NCI-H2171 treated with DMSO at 0.1 percent for 48 hours (cell line): Measurements from ENCODE around the gene LRRN3.
A peak's percentile ranks its signal among the peaks of the same experiment; 100 is the strongest.

Source experiments
- DNase-seq: peaks from one replicate; lab custom pipeline; 2025; lab: John Stamatoyannopoulos, UW

Gene LRRN3

GRCh38 chr7:111077001-111077400, 13.9 kb upstream of the LRRN3 start:
- no peak for DNase-seq

GRCh38 chr7:111080495-111081105, 10.3 kb upstream of the LRRN3 start:
- no peak for DNase-seq

GRCh38 chr7:111081546-111082267, 9.2 kb upstream of the LRRN3 start:
- no peak for DNase-seq

- no peak for DNase-seq
Measured at GRCh38 chr7:111082351-111082750, 8.6 kb upstream of the LRRN3 start.

GRCh38 chr7:111083413-111083812, 7.5 kb upstream of the LRRN3 start:
- DNase-seq: no peak

DNA sequence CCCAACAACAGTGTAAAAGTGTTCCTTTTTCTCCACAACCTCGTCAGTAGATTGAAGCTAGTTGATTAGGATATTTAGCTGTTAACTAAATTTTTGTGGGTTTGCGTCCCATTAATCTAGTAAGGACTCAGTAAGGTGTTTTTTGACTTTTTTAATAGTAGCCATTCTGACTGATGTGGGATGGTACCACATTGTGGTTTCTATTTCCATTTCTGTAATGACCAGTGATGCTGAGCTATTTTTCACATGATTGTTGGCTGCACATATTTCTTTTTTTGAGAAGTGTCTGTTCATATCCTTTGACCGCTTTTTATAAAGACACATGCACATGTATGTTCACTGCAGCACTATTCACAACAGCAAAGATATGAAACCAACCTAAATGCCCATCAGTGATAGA, 5.6 kb upstream of the LRRN3 start:
- no peak for DNase-seq

GRCh38 chr7:111086532-111086931, 4.4 kb upstream of the LRRN3 start:
- no peak for DNase-seq

DNA sequence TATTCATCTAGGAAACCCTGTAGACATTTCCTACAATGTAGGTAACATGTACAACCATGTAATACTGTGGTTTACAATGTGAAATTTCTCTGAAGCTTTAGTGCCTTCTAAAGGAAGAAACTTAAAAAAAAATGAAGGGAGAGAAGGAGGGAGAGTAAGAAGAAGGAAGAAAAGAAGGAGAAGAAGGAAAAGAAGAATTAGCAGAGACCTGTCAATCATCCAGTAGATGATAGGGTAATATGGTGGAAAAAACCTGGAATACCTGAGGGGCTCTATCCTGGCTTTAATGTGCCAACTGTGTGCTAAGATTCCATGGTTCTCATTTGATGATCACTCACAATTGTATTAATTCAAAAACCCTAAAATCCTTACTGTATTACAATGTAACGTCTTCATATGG, 2.6 kb upstream of the LRRN3 start:
- no peak for DNase-seq

DNA sequence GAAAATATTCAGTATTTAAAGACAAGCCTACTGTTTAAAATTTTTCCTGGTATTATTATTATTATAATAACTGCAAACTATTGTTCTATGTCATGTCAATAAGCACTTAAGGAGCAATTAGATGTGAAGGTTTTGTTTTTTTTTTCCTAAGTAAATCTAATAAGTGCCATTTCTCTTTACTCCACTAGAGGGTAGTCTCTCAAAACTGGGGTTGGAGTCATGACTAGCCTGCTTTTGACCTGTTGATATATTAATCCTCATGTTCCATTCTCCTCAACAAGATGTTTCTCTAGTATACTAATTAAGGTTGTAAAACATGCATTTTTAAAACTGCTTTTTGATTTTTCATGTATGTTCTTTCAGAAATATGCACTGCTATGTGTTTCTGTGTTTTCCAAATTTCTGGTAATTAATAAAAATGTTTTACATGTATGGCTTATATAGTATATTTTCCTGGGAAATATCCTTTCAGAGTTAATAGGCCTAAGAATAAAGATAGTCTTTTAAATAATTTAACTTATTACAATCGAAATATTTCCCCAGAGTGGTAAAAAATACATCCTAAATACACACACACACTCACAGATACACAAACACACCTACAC, 1.0 kb upstream of the LRRN3 start:
- peak; percentile 85 for DNase-seq

DNA sequence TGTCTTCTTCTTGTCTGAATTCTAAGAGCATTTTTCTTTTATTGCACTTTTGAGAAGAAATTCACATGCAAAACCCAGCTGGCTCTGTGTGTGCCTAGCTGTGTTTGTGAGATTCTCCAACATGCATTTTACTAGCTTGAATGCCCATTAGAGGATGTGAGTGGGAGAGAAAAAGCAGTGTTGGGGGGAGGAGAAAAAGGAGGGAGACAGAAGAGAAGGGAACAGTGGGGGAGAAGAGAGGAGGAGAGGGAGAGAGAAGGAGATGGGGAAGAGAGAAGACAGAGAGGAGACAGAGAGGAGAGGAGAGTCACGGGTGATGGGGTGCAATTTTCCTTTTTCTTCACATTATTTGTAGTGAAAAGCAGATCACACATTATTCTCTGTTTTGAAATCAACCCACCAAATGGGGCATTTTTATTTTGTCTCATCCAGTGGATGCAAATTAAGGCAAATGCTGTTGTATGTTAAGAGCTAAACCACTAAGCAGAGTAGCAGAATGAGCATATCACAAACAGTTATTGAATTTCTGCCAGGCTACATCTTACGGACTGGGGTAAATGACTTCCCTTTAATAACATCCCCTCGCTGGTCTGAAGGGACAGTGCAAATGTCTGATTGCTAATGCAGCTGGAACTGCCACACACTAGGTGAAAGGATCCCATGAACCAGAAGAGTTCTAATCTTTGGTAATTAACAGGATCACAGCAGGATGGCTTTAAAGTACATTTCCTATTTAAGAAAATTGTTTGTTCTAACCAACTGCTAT, 849 bp downstream of the LRRN3 start:
- DNase-seq: peak; percentile 32

DNA sequence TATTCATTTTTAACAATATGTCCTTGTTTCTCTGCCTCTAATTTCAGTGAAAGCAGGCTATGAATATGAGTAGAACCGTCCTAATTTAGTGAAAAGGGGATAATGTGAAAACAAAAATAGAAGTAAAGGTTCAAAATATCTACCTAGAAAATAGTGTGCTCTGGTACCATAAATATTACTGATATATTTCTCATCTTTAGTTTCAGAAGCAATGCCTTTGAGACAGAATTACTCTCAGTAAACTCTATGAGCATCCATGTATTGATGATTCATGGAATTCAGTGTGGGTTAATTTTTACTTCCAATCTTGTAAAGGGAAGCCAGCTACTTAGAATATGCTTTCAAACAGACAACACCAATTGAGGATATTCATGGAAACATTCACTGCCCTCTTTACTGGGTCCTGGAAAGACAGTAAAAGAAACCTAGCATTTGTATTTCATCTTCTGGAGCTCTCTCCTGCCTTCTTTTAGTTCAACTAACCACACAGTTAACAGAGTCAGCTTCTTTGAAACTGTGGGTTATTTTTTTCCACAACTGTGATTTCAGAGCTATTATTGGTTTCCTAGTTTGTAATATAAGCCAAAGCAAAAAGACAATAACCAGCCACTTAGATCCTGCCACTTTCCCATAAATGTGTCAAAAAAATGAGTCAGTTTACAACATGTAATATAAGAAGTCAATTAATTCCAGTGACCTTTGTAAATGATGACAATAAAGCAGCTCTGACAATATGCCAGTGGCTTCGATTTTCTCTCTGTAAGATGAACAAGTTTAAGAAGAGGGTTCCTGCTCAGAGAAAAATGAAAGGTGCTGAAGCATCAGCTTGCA, 1.7 kb downstream of the LRRN3 start:
- DNase-seq: peak; percentile 80

- DNase-seq: no peak
Measured at GRCh38 chr7:111093496-111093895, 2.6 kb downstream of the LRRN3 start.

- DNase-seq: no peak
Measured at GRCh38 chr7:111094419-111094818, 3.5 kb downstream of the LRRN3 start.

GRCh38 chr7:111096997-111097396, 6.1 kb downstream of the LRRN3 start:
- DNase-seq: peak; percentile 27

DNA sequence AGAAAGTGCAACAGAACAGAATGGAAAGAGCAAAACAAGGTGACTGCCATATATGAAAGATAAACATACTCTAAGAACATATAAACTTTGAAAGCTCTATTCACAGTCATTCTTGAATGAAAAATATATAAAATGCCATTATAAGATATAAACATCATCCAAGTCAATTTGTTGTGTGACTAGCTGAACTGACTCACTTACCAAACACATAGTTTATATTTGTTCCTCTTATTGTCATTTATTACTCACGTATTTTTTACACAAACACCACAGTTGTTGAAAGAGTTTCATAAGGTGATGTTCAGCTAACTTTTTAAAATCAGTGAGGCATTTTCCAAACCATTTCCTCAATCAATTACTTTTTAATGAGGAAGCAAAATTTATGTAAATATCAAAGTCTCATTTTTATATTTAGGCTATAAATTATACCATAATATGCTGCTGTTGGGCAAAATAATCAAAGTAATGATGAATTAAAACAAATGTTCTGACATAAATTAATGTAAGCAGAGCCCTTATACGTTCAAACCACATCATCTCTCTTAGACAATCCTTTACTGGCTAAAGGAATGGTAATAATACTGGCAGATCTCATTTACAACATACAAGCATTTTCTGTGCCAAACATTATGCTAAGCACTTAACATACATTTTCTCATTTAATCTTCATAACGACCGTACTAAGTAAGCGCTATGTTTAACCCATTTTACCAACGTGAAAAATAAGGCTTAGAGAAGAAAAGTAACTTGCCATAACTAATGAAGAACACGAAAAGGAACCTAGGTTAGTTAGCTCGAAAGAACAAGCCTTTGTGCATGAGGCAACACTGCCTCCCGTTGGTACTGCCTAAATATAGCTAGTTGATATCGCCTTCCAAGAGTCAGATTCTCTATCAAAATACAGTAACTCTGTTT, 7.3 kb downstream of the LRRN3 start:
- DNase-seq: peak; percentile 57

DNA sequence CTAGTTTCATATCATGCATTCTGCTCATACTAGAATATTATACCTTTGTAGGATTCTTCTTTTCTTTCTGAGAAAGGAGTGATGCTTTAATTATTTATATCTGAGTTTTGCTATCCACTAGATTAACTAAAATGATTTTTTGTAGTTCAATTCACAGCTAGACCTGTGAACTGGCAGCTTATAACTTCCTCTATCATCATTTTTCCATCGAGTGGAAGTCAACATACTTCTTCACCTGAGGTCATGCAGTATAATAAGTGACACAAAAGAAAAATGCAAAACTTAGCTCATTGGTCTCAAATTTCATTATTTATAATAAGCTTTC, 8.0 kb downstream of the LRRN3 start:
- DNase-seq: no peak

DNA sequence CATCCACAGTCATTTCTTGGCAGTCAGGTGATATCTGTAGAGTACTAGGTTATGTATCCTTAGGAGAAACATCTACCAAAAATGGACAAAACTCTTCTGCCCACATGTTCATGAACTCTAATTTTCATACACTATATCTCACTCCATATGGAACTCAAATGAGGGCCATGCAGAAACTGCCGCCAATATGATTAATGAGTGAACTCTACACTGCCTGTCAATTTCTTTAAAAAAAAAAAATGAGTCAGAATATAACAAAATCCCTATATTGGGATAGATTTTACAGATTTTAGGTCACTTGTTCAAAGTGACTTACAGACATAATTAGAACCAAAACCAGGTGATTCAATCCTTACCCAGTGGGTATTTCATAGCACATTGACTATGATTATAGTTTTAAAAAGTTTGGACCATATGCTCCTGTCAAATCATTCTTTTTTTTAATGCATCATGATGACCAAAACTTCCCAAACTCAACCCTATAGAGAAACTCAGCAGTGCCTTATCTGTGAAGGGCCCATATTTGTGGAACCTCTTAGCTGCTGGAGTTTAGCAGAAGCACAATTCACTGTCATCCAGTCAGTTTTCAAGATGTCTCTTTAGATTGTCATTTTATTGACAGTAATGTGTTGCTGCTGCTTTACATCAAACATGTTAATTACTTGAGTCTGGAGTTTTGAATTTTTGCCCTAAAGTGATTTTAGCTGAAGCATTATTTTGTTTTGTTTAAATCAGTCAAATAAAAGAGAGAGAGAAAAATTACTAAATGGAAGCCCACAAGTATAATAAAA, 11.1 kb downstream of the LRRN3 start:
- DNase-seq: no peak

- no peak for DNase-seq
Measured at GRCh38 chr7:111103136-111103535, 12.2 kb downstream of the LRRN3 start.

DNA sequence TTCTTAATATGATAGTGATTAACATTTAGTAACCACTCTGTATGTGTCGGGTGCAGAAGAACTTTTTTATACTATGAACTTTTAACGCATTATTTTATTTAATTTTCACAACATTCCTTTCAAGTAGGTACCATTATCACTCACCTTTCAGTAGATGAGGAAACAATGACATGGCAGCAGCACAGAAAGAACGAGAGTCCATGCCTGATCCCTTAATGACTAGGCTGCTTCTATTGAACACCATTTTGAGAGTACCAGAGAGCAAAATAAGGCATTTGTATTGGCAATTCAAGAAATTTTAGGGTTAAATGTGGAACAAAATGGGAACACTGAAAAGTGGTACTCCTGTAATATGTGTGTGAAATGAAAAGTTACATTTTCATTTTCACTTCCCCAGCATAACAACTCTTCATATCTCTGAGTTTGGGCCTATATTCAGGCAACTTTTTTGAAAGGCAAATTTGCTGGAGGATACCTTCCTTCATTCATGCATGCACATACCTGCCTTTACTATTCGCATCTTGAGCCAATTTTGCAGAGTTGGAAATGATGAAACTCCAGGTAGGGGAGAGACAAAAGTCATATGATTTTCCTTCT, 12.8 kb downstream of the LRRN3 start:
- no peak for DNase-seq

GRCh38 chr7:111104710-111105109, 13.8 kb downstream of the LRRN3 start:
- no peak for DNase-seq
